IMR-90 (cell line): ENCODE results near the gene ZSWIM5. TPM values are rescaled to one million over a fixed set of nuclear protein-coding genes. Genes with fewer than 3 reads are reported as not detected.

ENCODE experiments used
- ATAC-seq: fragments of 200-7000 bp; cut with Tn5 transposase; 2 replicates; pipeline ENCODE4 v1.9.1; 2020; ENCODE audit warnings: low read depth, mild to moderate bottlenecking, moderate library complexity
- BruUV-seq: library from RNA; stranded (reverse); fragments of 400-500 nt; replicated peaks from 2 replicates; lab custom pipeline; 2021; lab: Mats Ljungman, UMichigan
- CTCF ChIA-PET: fragments of 300-600 bp; formaldehyde crosslinking; extraction: SDS; loops from one replicate; lab custom pipeline; 2021; ENCODE audit warnings: antibody characterized with exemption; lab: Yijun Ruan, JAX
- POLR2A ChIA-PET: fragments of 300-600 bp; sonication (Branson Sonifier 250); formaldehyde crosslinking; loops from one replicate; lab custom pipeline; 2022; ENCODE audit warnings: antibody characterized with exemption; ENCODE audit not compliant: unreplicated experiment; lab: Charles Lee
- DNase-seq: peaks from one replicate; pipeline ENCODE4 v3.0.0; 2013
- H2AFZ ChIP-seq: replicated peaks from 2 replicates; pipeline ENCODE3; 2013; ENCODE audit warnings: low read length, mild to moderate bottlenecking; ENCODE audit not compliant: poor library complexity
- H2AK5ac ChIP-seq: 2 replicates; pipeline ENCODE4 v1.6.1; 2013; ENCODE audit warnings: low read depth, low read length, inconsistent platforms
- H2AK9ac ChIP-seq: replicated peaks from 2 replicates; pipeline ENCODE3; 2013; ENCODE audit warnings: mild to moderate bottlenecking, low read depth, low read length, moderate library complexity; ENCODE audit not compliant: poor library complexity
- H2BK120ac ChIP-seq: 2 replicates; pipeline ENCODE4 v1.6.1; 2013; ENCODE audit warnings: low read depth, low read length, inconsistent platforms
- H2BK15ac ChIP-seq: 3 replicates; pipeline ENCODE4 v1.6.1; 2013; ENCODE audit warnings: low read depth, low read length, inconsistent platforms
- H2BK20ac ChIP-seq: 2 replicates; pipeline ENCODE4 v1.6.1; 2013; ENCODE audit warnings: low read depth, mild to moderate bottlenecking, inconsistent platforms, low read length, moderate library complexity
- H2BK5ac ChIP-seq: 2 replicates; pipeline ENCODE4 v1.6.1; 2013; ENCODE audit warnings: mild to moderate bottlenecking, low read depth, low read length, inconsistent platforms; ENCODE audit not compliant: poor library complexity, severe bottlenecking
- H3K14ac ChIP-seq: replicated peaks from 2 replicates; pipeline ENCODE4 v1.6.1; 2013; ENCODE audit warnings: low read depth, low read length, inconsistent platforms
- H3K18ac ChIP-seq: 2 replicates; pipeline ENCODE4 v1.6.1; 2013; ENCODE audit warnings: low read depth, low read length, control low read depth
- H3K23ac ChIP-seq: 2 replicates; pipeline ENCODE4 v1.6.1; 2013; ENCODE audit warnings: low read depth, low read length, inconsistent platforms
- H3K27ac ChIP-seq: 2 replicates; pipeline ENCODE4 v1.5.1; 2013; ENCODE audit warnings: mild to moderate bottlenecking, control low read depth, low read length; ENCODE audit not compliant: insufficient read depth
- H3K27me3 ChIP-seq: 2 replicates; pipeline ENCODE4 v1.6.1; 2013; ENCODE audit warnings: low read length; ENCODE audit not compliant: control insufficient read depth, insufficient read depth
- H3K36me3 ChIP-seq: 2 replicates; pipeline ENCODE4 v1.6.1; 2013; ENCODE audit warnings: low read length, mixed read lengths; ENCODE audit not compliant: control insufficient read depth, insufficient read depth
- H3K4ac ChIP-seq: 2 replicates; pipeline ENCODE4 v1.6.1; 2013; ENCODE audit warnings: low read depth, low read length, inconsistent platforms
- H3K4me1 ChIP-seq: 2 replicates; pipeline ENCODE4 v1.6.1; 2013; ENCODE audit warnings: low read length, mixed read lengths; ENCODE audit not compliant: control insufficient read depth, insufficient read depth
- H3K4me2 ChIP-seq: 2 replicates; pipeline ENCODE4 v1.6.1; 2013; ENCODE audit warnings: low read depth, mild to moderate bottlenecking, control low read depth, low read length, moderate library complexity
- H3K4me3 ChIP-seq: 2 replicates; pipeline ENCODE4 v1.5.1; 2013; ENCODE audit warnings: low read depth, mild to moderate bottlenecking, control low read depth, low read length, moderate library complexity; ENCODE audit not compliant: insufficient read depth
- H3K56ac ChIP-seq: 2 replicates; pipeline ENCODE4 v1.6.1; 2013; ENCODE audit warnings: low read length, inconsistent platforms; ENCODE audit not compliant: insufficient read depth; ENCODE audit errors: extremely low read depth
- H3K79me1 ChIP-seq, 2 experiments: 2 replicates each; pipeline ENCODE4 v1.6.1; 2013; ENCODE audit warnings: low read length in 2 of 2, inconsistent platforms in 1 of 2, low read depth in 1 of 2
- H3K9ac ChIP-seq: 2 replicates; pipeline ENCODE4 v1.6.1; 2013; ENCODE audit warnings: low read depth, low read length, control low read depth
- H3K9me1 ChIP-seq: 2 replicates; pipeline ENCODE4 v1.6.1; 2013; ENCODE audit warnings: low read length, inconsistent platforms; ENCODE audit not compliant: insufficient read depth
- H3K9me3 ChIP-seq: 2 replicates; pipeline ENCODE4 v1.6.1; 2013; ENCODE audit warnings: low read length; ENCODE audit not compliant: control insufficient read depth, insufficient read depth
- H4K20me1 ChIP-seq: 2 replicates; pipeline ENCODE4 v1.6.1; 2013; ENCODE audit warnings: low read length, inconsistent platforms; ENCODE audit not compliant: insufficient read depth
- H4K5ac ChIP-seq: 2 replicates; pipeline ENCODE4 v1.6.1; 2013; ENCODE audit warnings: mild to moderate bottlenecking, low read depth, low read length, control low read depth
- H4K8ac ChIP-seq, 2 experiments: 2 replicates each; pipeline ENCODE4 v1.6.1; 2013; ENCODE audit warnings: low read depth in 2 of 2, low read length in 2 of 2, control low read depth in 1 of 2, inconsistent platforms in 1 of 2
- H4K91ac ChIP-seq: 2 replicates; pipeline ENCODE4 v1.6.1; 2013; ENCODE audit warnings: low read depth, low read length, inconsistent platforms; ENCODE audit not compliant: insufficient read depth
- BHLHE40 ChIP-seq: fragments of 150-350 bp; IDR thresholded peaks from 2 replicates; pipeline ENCODE4 v1.6.1; 2016; ENCODE audit warnings: mild to moderate bottlenecking, low read depth, low read length
- CEBPB ChIP-seq: IDR thresholded peaks from 2 replicates; pipeline ENCODE4 v1.6.1; 2012; ENCODE audit warnings: low read depth, low read length, improper control_type of control experiment
- FOS ChIP-seq: fragments of 150-350 bp; IDR thresholded peaks from 2 replicates; pipeline ENCODE4 v1.6.1; 2016; ENCODE audit warnings: low read depth, low read length
- MAFK ChIP-seq: IDR thresholded peaks from 2 replicates; pipeline ENCODE4 v1.6.1; 2012; ENCODE audit warnings: low read depth, low read length, improper control_type of control experiment
- MAZ ChIP-seq: IDR thresholded peaks from 2 replicates; pipeline ENCODE4 v1.6.1; 2012; ENCODE audit warnings: low read depth, mild to moderate bottlenecking, low read length, improper control_type of control experiment, moderate library complexity, borderline replicate concordance
- NFE2L2 ChIP-seq: fragments of 150-350 bp; IDR thresholded peaks from 2 replicates; pipeline ENCODE4 v1.6.1; 2016; ENCODE audit warnings: low read depth, mild to moderate bottlenecking, low read length
- POLR2A ChIP-seq: IDR thresholded peaks from 2 replicates; pipeline ENCODE4 v1.6.1; 2012; ENCODE audit warnings: mild to moderate bottlenecking, low read depth, low read length
- RAD21 ChIP-seq: IDR thresholded peaks from 2 replicates; pipeline ENCODE4 v1.6.1; 2012; ENCODE audit warnings: low read length, improper control_type of control experiment
- RCOR1 ChIP-seq: IDR thresholded peaks from 2 replicates; pipeline ENCODE4 v1.6.1; 2012; ENCODE audit warnings: mild to moderate bottlenecking, low read length, improper control_type of control experiment; ENCODE audit not compliant: insufficient replicate concordance
- RFX5 ChIP-seq: IDR thresholded peaks from 2 replicates; pipeline ENCODE4 v1.8.0; 2012; ENCODE audit warnings: low read depth, mild to moderate bottlenecking, low read length, moderate library complexity
- SMC3 ChIP-seq: fragments of 150-350 bp; IDR thresholded peaks from 2 replicates; pipeline ENCODE4 v1.6.1; 2016; ENCODE audit warnings: low read depth, mild to moderate bottlenecking, antibody characterized with exemption, low read length, moderate library complexity
- WGBS, 2 experiments: methylation state at CpG; one replicate each; pipeline versions ENCODE4 v1.1.5 to v1.1.7; 2013; ENCODE audit warnings: missing lambda C conversion rate in 2 of 2; ENCODE audit not compliant: insufficient read length in 1 of 2; ENCODE audit errors: extremely low coverage in 2 of 2; 5-methylcytosine and 5-hydroxymethylcytosine counted together
- dilution Hi-C: fragments of 300-500 bp; cut with HindIII; formaldehyde crosslinking; loops from one replicate; pipeline ENCODE4 v1.14.3; 2018; ENCODE audit warnings: low sequenced_read_pairs; ENCODE audit not compliant: unreplicated experiment
- in situ Hi-C: fragments of 300-500 bp; cut with MboI; formaldehyde crosslinking; loops from 3 replicates; pipeline ENCODE4 v1.14.3; 2019; ENCODE audit warnings: low sequenced_read_pairs, inconsistent platforms, mixed read lengths
- intact Hi-C: fragments of 100-400 bp; cut with micrococcal nuclease; formaldehyde crosslinking; loops from 2 replicates; pipeline ENCODE4 v1.10.0; 2022
- polyA plus RNA-seq, 3 experiments: library from polyadenylated mRNA; depleted of rRNA; stranded (reverse); fragments of >200 nt; gene quantifications; 2 replicates each; pipeline ENCODE4 v1.2.3, GENCODE V29; 2012; ENCODE audit warnings: low replicate concordance in 1 of 3
- total RNA-seq: library from RNA; depleted of rRNA; stranded (reverse); fragments of >200 nt; gene quantifications from 2 replicates; pipeline ENCODE4 v1.2.3, GENCODE V29; 2012
- TF ChIP-seq, protein P1 (sequence below): conservative IDR thresholded peaks from 2 replicates; pipeline ENCODE4 v1.5.1; 2012; ENCODE audit warnings: mild to moderate bottlenecking, low read depth, low read length, improper control_type of control experiment
- TF ChIP-seq, protein P2 (sequence below): fragments of 150-350 bp; IDR thresholded peaks from 2 replicates; pipeline ENCODE4 v1.6.1; 2016; ENCODE audit warnings: low read depth, mild to moderate bottlenecking, low read length, moderate library complexity, borderline replicate concordance
- TF ChIP-seq, protein P3 (sequence below): fragments of 150-350 bp; IDR thresholded peaks from 2 replicates; pipeline ENCODE4 v1.6.1; 2017; ENCODE audit warnings: mild to moderate bottlenecking, antibody characterized with exemption, low read length, low read depth

The ZSWIM5 gene
- total and polyA plus RNA-seq, 2 of the 4 experiments (the other 2 are of a cell fraction): under 0.01 to 0.03 TPM

DNA sequence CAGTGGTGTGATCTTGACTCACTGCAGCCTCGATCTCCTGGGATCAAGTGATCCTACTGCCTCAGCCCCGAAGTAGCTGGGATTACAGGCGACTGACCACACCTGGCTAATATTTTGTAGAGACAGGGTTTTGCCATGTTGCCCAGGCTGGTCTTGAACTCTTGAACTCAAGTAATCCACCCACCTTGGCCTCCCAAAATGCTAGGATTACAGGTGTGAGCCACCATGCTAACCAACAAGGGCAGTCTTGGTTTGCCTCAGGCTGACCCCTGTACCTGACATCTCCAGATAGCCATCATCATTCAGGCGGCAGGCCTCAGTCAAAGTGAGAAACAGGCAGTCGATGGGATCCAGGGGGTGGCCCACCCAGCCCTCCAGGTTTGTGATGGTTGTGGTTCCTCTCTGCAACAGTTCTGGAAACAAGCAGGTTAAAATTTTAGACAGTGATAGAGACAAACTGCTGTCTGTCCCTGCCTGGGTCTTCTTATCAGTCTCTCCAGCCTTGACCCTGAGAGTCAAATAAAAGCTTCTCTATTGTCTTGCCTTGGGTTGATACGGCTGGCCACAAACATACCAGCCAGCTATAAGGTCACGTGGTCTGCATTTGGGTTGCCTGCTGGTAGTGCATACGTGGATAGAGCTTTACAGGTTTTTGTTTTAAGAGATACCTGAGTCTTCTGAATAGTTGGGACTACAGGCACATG is 167.6 kb downstream of the ZSWIM5 start:
- no peaks in the 10 kb centered on the region for H4K20me1 ChIP-seq
- ATAC-seq (no peak), DNase-seq (no peak)
- H3K36me3 ChIP-seq: no peaks in the 10 kb centered on the region
- TF ChIP-seq, protein P1, sequence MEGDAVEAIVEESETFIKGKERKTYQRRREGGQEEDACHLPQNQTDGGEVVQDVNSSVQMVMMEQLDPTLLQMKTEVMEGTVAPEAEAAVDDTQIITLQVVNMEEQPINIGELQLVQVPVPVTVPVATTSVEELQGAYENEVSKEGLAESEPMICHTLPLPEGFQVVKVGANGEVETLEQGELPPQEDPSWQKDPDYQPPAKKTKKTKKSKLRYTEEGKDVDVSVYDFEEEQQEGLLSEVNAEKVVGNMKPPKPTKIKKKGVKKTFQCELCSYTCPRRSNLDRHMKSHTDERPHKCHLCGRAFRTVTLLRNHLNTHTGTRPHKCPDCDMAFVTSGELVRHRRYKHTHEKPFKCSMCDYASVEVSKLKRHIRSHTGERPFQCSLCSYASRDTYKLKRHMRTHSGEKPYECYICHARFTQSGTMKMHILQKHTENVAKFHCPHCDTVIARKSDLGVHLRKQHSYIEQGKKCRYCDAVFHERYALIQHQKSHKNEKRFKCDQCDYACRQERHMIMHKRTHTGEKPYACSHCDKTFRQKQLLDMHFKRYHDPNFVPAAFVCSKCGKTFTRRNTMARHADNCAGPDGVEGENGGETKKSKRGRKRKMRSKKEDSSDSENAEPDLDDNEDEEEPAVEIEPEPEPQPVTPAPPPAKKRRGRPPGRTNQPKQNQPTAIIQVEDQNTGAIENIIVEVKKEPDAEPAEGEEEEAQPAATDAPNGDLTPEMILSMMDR: no peak
- TF ChIP-seq RFX5: no peak
- no peak for TF ChIP-seq RCOR1
- no peak for TF ChIP-seq POLR2A
- TF ChIP-seq, protein P2, sequence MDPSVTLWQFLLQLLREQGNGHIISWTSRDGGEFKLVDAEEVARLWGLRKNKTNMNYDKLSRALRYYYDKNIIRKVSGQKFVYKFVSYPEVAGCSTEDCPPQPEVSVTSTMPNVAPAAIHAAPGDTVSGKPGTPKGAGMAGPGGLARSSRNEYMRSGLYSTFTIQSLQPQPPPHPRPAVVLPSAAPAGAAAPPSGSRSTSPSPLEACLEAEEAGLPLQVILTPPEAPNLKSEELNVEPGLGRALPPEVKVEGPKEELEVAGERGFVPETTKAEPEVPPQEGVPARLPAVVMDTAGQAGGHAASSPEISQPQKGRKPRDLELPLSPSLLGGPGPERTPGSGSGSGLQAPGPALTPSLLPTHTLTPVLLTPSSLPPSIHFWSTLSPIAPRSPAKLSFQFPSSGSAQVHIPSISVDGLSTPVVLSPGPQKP: no peak
- no peak for TF ChIP-seq MAZ
- no peak for TF ChIP-seq BHLHE40
- TF ChIP-seq MAFK: no peak
- no peak for TF ChIP-seq SMC3
- TF ChIP-seq, protein P3, sequence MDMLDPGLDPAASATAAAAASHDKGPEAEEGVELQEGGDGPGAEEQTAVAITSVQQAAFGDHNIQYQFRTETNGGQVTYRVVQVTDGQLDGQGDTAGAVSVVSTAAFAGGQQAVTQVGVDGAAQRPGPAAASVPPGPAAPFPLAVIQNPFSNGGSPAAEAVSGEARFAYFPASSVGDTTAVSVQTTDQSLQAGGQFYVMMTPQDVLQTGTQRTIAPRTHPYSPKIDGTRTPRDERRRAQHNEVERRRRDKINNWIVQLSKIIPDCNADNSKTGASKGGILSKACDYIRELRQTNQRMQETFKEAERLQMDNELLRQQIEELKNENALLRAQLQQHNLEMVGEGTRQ: no peak
- no peak for TF ChIP-seq RAD21
- no peak for TF ChIP-seq CEBPB
- TF ChIP-seq NFE2L2: no peak
- no peak for TF ChIP-seq FOS
- no peak overlapping the region for H2AFZ ChIP-seq
- H3K9me3 ChIP-seq: no peaks in the 10 kb centered on the region
- no peak overlapping the region for H2AK5ac ChIP-seq
- H3K4me3 ChIP-seq: no peak overlapping the region
- no peaks in the 10 kb centered on the region for H3K4me1 ChIP-seq
- CTCF ChIA-PET: no interaction called here
- H2BK120ac ChIP-seq: no peak overlapping the region
- H2BK5ac ChIP-seq: no peak overlapping the region
- no peak overlapping the region for H4K91ac ChIP-seq
- intact Hi-C loops: loop anchor here (5.0 kb wide), 1 partner anchor 253 kb away; no protein-coding TSS in a partner anchor
- WGBS, 2 experiments: no CpG with 5 or more reads among the region's 8 CpGs
- no peak overlapping the region for H3K4me2 ChIP-seq
- no peaks in the 10 kb centered on the region; the same call in 1 of the 2 replicates for H3K9me1 ChIP-seq
- no peaks in the 10 kb centered on the region for H3K79me1 ChIP-seq
- BruUV-seq: no TSS peak
- no peak overlapping the region for H3K23ac ChIP-seq
- no peak overlapping the region for H2BK20ac ChIP-seq
- no peak overlapping the region for H2BK15ac ChIP-seq
- H3K9ac ChIP-seq: no peak overlapping the region
- dilution Hi-C loops: no loop called here
- H3K14ac ChIP-seq: no peak overlapping the region
- no peak overlapping the region for H3K4ac ChIP-seq
- no peak overlapping the region for H3K18ac ChIP-seq
- no peak overlapping the region for H3K56ac ChIP-seq
- no peak overlapping the region for H4K8ac ChIP-seq
- in situ Hi-C loops: no loop called here
- POLR2A ChIA-PET: no interaction called here
- H4K5ac ChIP-seq: no peak overlapping the region
- no peak overlapping the region for H3K27ac ChIP-seq
- no peak overlapping the region for H2AK9ac ChIP-seq
- peaks cover 7% of the 10 kb centered on the region for H3K27me3 ChIP-seq
